Smooth muscle cell (in vitro differentiated cells): ENCODE results near the gene NOPCHAP1. TPM values are rescaled to one million over a fixed set of nuclear protein-coding genes. Genes with fewer than 3 reads are reported as not detected.

Source experiments
- DNase-seq: peaks from one replicate; lab custom pipeline; 2025; ENCODE audit not compliant: unreplicated experiment; lab: John Stamatoyannopoulos, UW
- H2AFZ ChIP-seq: fragments of 200-600 bp; sonication (generic); 2 replicates; pipeline ENCODE4 v1.6.0; 2016; ENCODE audit warnings: antibody characterized with exemption, low read depth, mild to moderate bottlenecking
- H3F3A ChIP-seq: fragments of 200-600 bp; sonication (generic); 2 replicates; pipeline ENCODE4 v1.6.0; 2017; ENCODE audit warnings: antibody characterized with exemption, low read depth
- H3K27ac ChIP-seq: fragments of 200-600 bp; sonication (generic); 2 replicates; pipeline ENCODE4 v1.5.1; 2016; ENCODE audit warnings: low read depth, mild to moderate bottlenecking
- H3K27me3 ChIP-seq: fragments of 200-600 bp; sonication (generic); 2 replicates; pipeline ENCODE4 v1.6.1; 2016; ENCODE audit warnings: low read depth, mild to moderate bottlenecking
- H3K36me3 ChIP-seq: fragments of 200-600 bp; sonication (generic); 2 replicates; pipeline ENCODE4 v1.5.1; 2016; ENCODE audit warnings: low read depth
- H3K4me1 ChIP-seq: fragments of 200-600 bp; sonication (generic); 2 replicates; pipeline ENCODE4 v1.5.1; 2016; ENCODE audit warnings: low read depth
- H3K4me2 ChIP-seq: fragments of 200-600 bp; sonication (generic); 2 replicates; pipeline ENCODE4 v1.6.0; 2016; ENCODE audit warnings: mild to moderate bottlenecking
- H3K4me3 ChIP-seq: fragments of 200-600 bp; sonication (generic); 2 replicates; pipeline ENCODE4 v1.5.1; 2016; ENCODE audit warnings: mild to moderate bottlenecking
- H3K79me2 ChIP-seq: fragments of 200-600 bp; sonication (generic); 2 replicates; pipeline ENCODE4 v1.6.0; 2016; ENCODE audit warnings: low read depth, mild to moderate bottlenecking
- H3K9ac ChIP-seq: fragments of 200-600 bp; sonication (generic); 2 replicates; pipeline ENCODE4 v1.6.0; 2016; ENCODE audit warnings: low read depth
- H3K9me3 ChIP-seq: fragments of 200-600 bp; sonication (generic); replicated peaks from 2 replicates; pipeline ENCODE4 v1.5.1; 2016; ENCODE audit warnings: low read depth
- H4K20me1 ChIP-seq: fragments of 200-600 bp; sonication (generic); 2 replicates; pipeline ENCODE4 v1.6.0; 2016; ENCODE audit warnings: low read depth
- CTCF ChIP-seq: fragments of 200-600 bp; sonication (generic); IDR thresholded peaks from 2 replicates; pipeline ENCODE4 v1.5.1; 2017; ENCODE audit warnings: borderline replicate concordance, mild to moderate bottlenecking, antibody characterized with exemption; ENCODE audit not compliant: insufficient read depth, poor library complexity, severe bottlenecking
- WGBS: methylation state at CpG from one replicate; pipeline ENCODE4 v1.1.7; 2016; ENCODE audit warnings: low lambda C conversion rate; 5-methylcytosine and 5-hydroxymethylcytosine counted together
- polyA plus RNA-seq: library from polyadenylated mRNA; unstranded; fragments of >200 nt; fragmentation: Nextera tagmentation; extraction: Ambion mirVana; gene quantifications from 2 replicates; pipeline ENCODE4 v1.2.1, GENCODE V29; 2016
- total RNA-seq: library from RNA; depleted of rRNA; stranded (reverse); fragments of >200 nt; gene quantifications from 2 replicates; pipeline ENCODE4 v1.2.3, GENCODE V29; 2014

The NOPCHAP1 gene
- total and polyA plus RNA-seq, 2 experiments from 2014 or later: 8.1 to 17.4 TPM

GRCh38 chr12:105030820-105031807 is 45.0 kb downstream of the NOPCHAP1 start:
- H3K4me2 ChIP-seq: no peak overlapping the region
- no peak overlapping the region for H3K4me3 ChIP-seq
- peaks cover 55% of the 10 kb centered on the region for H3K36me3 ChIP-seq
- no peaks in the 10 kb centered on the region for H4K20me1 ChIP-seq
- TF ChIP-seq CTCF: no peak
- over 99% methylated on average over 9 of the region's 9 CpGs for WGBS
- H2AFZ ChIP-seq: no peak overlapping the region
- H3K27me3 ChIP-seq: no peaks in the 10 kb centered on the region
- H3K27ac ChIP-seq: no peak overlapping the region
- no peaks in the 10 kb centered on the region for H3K4me1 ChIP-seq
- no peaks in the 10 kb centered on the region for H3F3A ChIP-seq
- no peak for DNase-seq
- H3K79me2 ChIP-seq: no peaks in the 10 kb centered on the region
- no peak overlapping the region for H3K9ac ChIP-seq
- H3K9me3 ChIP-seq: no peaks in the 10 kb centered on the region

DNA sequence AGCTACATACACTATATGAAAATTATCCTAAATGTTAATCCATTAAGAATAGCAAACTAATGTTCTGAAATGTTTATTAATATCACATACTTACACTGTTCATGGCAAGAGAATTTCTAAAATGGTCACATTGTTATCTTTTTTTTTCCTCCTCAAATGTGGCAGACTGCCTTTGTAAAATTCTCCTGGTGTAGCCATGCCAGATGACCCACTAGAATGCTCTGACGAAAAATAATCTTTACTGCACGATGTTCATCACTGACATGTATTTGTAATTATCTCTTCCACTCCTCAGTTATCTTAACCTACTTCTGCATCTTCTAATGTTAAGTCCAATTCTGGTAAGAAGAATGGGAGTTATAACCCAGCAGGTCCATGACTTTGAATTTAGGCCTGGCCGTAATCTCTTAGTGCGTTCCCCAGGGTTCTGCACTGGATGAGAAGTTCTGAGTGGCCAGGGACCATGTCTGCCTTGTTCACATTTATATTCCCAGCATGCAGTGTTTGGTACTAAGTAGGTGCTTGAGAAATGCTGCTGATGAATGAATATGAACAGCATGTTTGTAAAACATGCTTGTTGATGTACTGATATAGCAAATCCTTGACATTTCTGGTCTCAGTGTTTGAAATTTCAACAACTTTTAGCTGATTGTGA is 46.7 kb downstream of the NOPCHAP1 start:
- 93% methylated on average over 4 of the region's 4 CpGs for WGBS

DNA sequence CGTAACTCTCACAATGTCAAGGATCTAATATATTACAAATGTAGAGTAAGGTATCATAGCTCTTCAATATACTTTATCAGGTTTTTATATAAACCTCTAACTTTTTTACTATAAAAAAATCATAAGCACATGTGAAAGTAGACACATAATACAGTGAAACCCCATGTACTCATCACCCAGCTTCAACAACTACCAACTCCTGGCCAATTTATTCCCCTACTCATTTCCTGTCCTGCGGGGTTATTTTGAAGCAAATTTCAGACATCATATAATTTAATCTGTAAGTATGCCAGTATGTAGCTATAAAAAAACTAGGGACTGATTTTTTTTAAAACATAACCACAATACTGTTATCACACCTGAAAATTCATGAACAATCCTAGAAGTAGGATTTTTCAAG is 47.7 kb downstream of the NOPCHAP1 start:
- no peaks in the 10 kb centered on the region for H4K20me1 ChIP-seq
- 97% methylated on average over 2 of the region's 2 CpGs for WGBS
- no peak for DNase-seq
- no peaks in the 10 kb centered on the region for H3K27me3 ChIP-seq
- TF ChIP-seq CTCF: no peak
- H3K4me3 ChIP-seq: no peak overlapping the region
- no peaks in the 10 kb centered on the region for H3K79me2 ChIP-seq
- H2AFZ ChIP-seq: no peak overlapping the region
- no peak overlapping the region for H3K27ac ChIP-seq
- peaks cover 65% of the 10 kb centered on the region for H3K36me3 ChIP-seq
- H3K4me1 ChIP-seq: no peaks in the 10 kb centered on the region
- no peak overlapping the region for H3K4me2 ChIP-seq
- peaks cover 3% of the 10 kb centered on the region for H3F3A ChIP-seq
- no peak overlapping the region for H3K9ac ChIP-seq
- no peaks in the 10 kb centered on the region for H3K9me3 ChIP-seq

More for the DNA sequence above, 46.7 kb downstream of the NOPCHAP1 start:
- Histone ChIP-seq H2AFZ (no peak overlapping the region), H3F3A (peaks cover 3% of the 10 kb centered on the region), H3K9me3 (no peaks in the 10 kb centered on the region), H3K4me2 (no peak overlapping the region), H4K20me1 (no peaks in the 10 kb centered on the region), H3K9ac (no peak overlapping the region), H3K4me3 (no peak overlapping the region), H3K4me1 (no peaks in the 10 kb centered on the region), H3K27ac (no peak overlapping the region), H3K79me2 (no peaks in the 10 kb centered on the region), H3K27me3 (no peaks in the 10 kb centered on the region), H3K36me3 (peaks cover 58% of the 10 kb centered on the region)
- no peak for TF ChIP-seq CTCF
- DNase-seq: no peak

Other genes with a start within 250 kb of the NOPCHAP1 start
- gene SLC41A2, start 28.0 kb upstream of the NOPCHAP1 start, total RNA-seq: 11.4 and 16.2 TPM in 2 replicates
- 2.6 and 3.0 TPM in 2 replicates for gene SLC41A2, start 28.0 kb upstream of the NOPCHAP1 start, polyA plus RNA-seq
- gene ALDH1L2, start 98.1 kb downstream of the NOPCHAP1 start, total RNA-seq: 28.1 and 34.5 TPM in 2 replicates
- 14.8 and 25.3 TPM in 2 replicates for gene ALDH1L2, start 98.1 kb downstream of the NOPCHAP1 start, polyA plus RNA-seq
- 76.1 and 95.9 TPM in 2 replicates for gene WASHC4, start 121.4 kb downstream of the NOPCHAP1 start, total RNA-seq
- 26.9 and 36.1 TPM in 2 replicates for gene WASHC4, start 121.4 kb downstream of the NOPCHAP1 start, polyA plus RNA-seq
- gene APPL2, start 249.9 kb downstream of the NOPCHAP1 start, total RNA-seq: 19.8 and 32.8 TPM in 2 replicates
- 17.7 and 22.4 TPM in 2 replicates for gene APPL2, start 249.9 kb downstream of the NOPCHAP1 start, polyA plus RNA-seq